Vagina (tissue), 2 donors: Measurements from ENCODE around the gene FAIM2. TPM values are rescaled to one million over a fixed set of nuclear protein-coding genes. Genes with fewer than 3 reads are reported as not detected.

Experiments
- DNase-seq, 2 donors: peaks; one replicate each; pipeline ENCODE4 v3.0.0-alpha.2; 2017; ENCODE audit errors: extremely low spot score in 2 of 2
- H3K27ac ChIP-seq: fragments of 200-600 bp; sonication (generic); one replicate; pipeline ENCODE4 v1.5.1; 2019
- H3K27me3 ChIP-seq: fragments of 200-600 bp; sonication (generic); one replicate; pipeline ENCODE4 v1.5.1; 2019
- H3K36me3 ChIP-seq, 2 donors: fragments of 200-600 bp; sonication (generic); one replicate each; pipeline ENCODE4 v1.5.1; 2017 to 2019
- H3K4me1 ChIP-seq: fragments of 200-600 bp; sonication (generic); one replicate; pipeline ENCODE4 v1.5.1; 2019
- H3K4me3 ChIP-seq, 2 donors: fragments of 200-600 bp; sonication (generic); 1 replicate in 1 of 2; 2 replicates in 1 of 2; pipeline ENCODE4 v1.5.1; 2016 to 2019
- H3K9me3 ChIP-seq: fragments of 200-600 bp; sonication (generic); one replicate; pipeline ENCODE4 v1.5.1; 2019
- CTCF ChIP-seq, 3 experiments: fragments of 450-650 bp in 2 of 3; fragments of 200-600 bp in 1 of 3; sonication (generic) in 1 of 3; IDR thresholded peaks; one replicate each; pipeline ENCODE4 v1.5.1; 2017 to 2019; ENCODE audit warnings: antibody characterized with exemption in 3 of 3, mild to moderate bottlenecking in 2 of 3, moderate library complexity in 2 of 3
- POLR2A ChIP-seq, 2 donors: fragments of 450-650 bp; IDR thresholded peaks; one replicate each; pipeline ENCODE4 v1.6.1; 2017; ENCODE audit warnings: antibody characterized with exemption in 2 of 2, mild to moderate bottlenecking in 2 of 2, moderate library complexity in 2 of 2
- POLR2AphosphoS5 ChIP-seq, 2 donors: sonication (generic); formaldehyde crosslinking; IDR thresholded peaks; one replicate each; pipeline ENCODE4 v1.9.0; 2017; ENCODE audit warnings: antibody characterized with exemption in 2 of 2, mild to moderate bottlenecking in 2 of 2, low read depth in 1 of 2; ENCODE audit not compliant: insufficient read depth in 1 of 2
- intact Hi-C: fragments of 100-400 bp; cut with DNase I; formaldehyde crosslinking; loops from one replicate; pipeline ENCODE4 v1.15.1; 2023
- total RNA-seq: library from RNA; depleted of rRNA; stranded (reverse); fragments of >200 nt; gene quantifications from one replicate; pipeline ENCODE4 v1.2.3, GENCODE V29; 2016

Gene FAIM2
- total RNA-seq, 1 donor from 2014 or later, result 19.4 TPM

- intact Hi-C loops, result no loop called here
- TF ChIP-seq POLR2AphosphoS5 (IDR thresholded peaks at IDR 0.05; ENCODE audit: insufficient read depth in 1 of 2, low read depth in 1 of 2) (no peak), POLR2A (IDR thresholded peaks at IDR 0.05) (no peak), CTCF (IDR thresholded peaks at IDR 0.05) (no peak)
- Histone ChIP-seq H3K27me3 (no peaks in the 10 kb centered on the region), H3K27ac (no peak overlapping the region), H3K4me1 (no peaks in the 10 kb centered on the region), H3K36me3 (no peaks in the 10 kb centered on the region), H3K9me3 (no peaks in the 10 kb centered on the region), H3K4me3 (no peak overlapping the region)
- no peak for DNase-seq
These were observed 12.6 kb upstream of the FAIM2 start for GRCh38 chr12:49916129-49916919.

GRCh38 chr12:49912345-49913255 lies 8.9 kb upstream of the FAIM2 start:
- H3K27ac ChIP-seq, result no peak overlapping the region
- no peak overlapping the region for H3K4me3 ChIP-seq
- TF ChIP-seq POLR2AphosphoS5 (IDR thresholded peaks at IDR 0.05; ENCODE audit: insufficient read depth in 1 of 2, low read depth in 1 of 2), result no peak
- TF ChIP-seq CTCF (IDR thresholded peaks at IDR 0.05), result no peak
- TF ChIP-seq POLR2A (IDR thresholded peaks at IDR 0.05), result no peak
- no peak for DNase-seq
- no peaks in the 10 kb centered on the region for H3K36me3 ChIP-seq
- H3K4me1 ChIP-seq, result no peaks in the 10 kb centered on the region
- H3K27me3 ChIP-seq, result no peaks in the 10 kb centered on the region
- H3K9me3 ChIP-seq, result no peaks in the 10 kb centered on the region
- intact Hi-C loops, result no loop called here

GRCh38 chr12:49911213-49911605 lies 7.5 kb upstream of the FAIM2 start:
- H3K27ac ChIP-seq, result no peak overlapping the region
- intact Hi-C loops, result no loop called here
- H3K9me3 ChIP-seq, result no peaks in the 10 kb centered on the region
- no peak for DNase-seq
- no peak for TF ChIP-seq POLR2A (IDR thresholded peaks at IDR 0.05)
- no peak for TF ChIP-seq POLR2AphosphoS5 (IDR thresholded peaks at IDR 0.05; ENCODE audit: insufficient read depth in 1 of 2, low read depth in 1 of 2)
- no peak for TF ChIP-seq CTCF (IDR thresholded peaks at IDR 0.05)
- H3K27me3 ChIP-seq, result no peaks in the 10 kb centered on the region
- H3K36me3 ChIP-seq, result no peaks in the 10 kb centered on the region
- no peak overlapping the region for H3K4me3 ChIP-seq
- no peaks in the 10 kb centered on the region for H3K4me1 ChIP-seq

- Histone ChIP-seq H3K4me1 (no peaks in the 10 kb centered on the region), H3K36me3 (no peaks in the 10 kb centered on the region), H3K4me3 (no peak overlapping the region), H3K27me3 (no peaks in the 10 kb centered on the region), H3K9me3 (no peaks in the 10 kb centered on the region), H3K27ac (no peak overlapping the region)
- TF ChIP-seq POLR2A (IDR thresholded peaks at IDR 0.05) (no peak), CTCF (IDR thresholded peaks at IDR 0.05) (no peak), POLR2AphosphoS5 (IDR thresholded peaks at IDR 0.05; ENCODE audit: insufficient read depth in 1 of 2, low read depth in 1 of 2) (no peak)
- intact Hi-C loops, result no loop called here
- no peak for DNase-seq
These were observed 6.9 kb upstream of the FAIM2 start for GRCh38 chr12:49910331-49911212.
